GM23338 (cell line): ENCODE results near the gene GNG7. TPM values are rescaled to one million over a fixed set of nuclear protein-coding genes. Genes with fewer than 3 reads are reported as not detected.
"Not testable (repeated sequence)": the region's sequence is repeated elsewhere in the genome, so short reads cannot be mapped to it uniquely, and the experiment has no call there.

ENCODE experiments used
- ATAC-seq: fragments of 200-7000 bp; cut with Tn5 transposase; 3 replicates; pipeline ENCODE4 v1.9.1; 2020
- DNase-seq: peaks from one replicate; pipeline ENCODE4 v3.0.0-alpha.2; 2015; ENCODE audit warnings: low spot score
- H2AFZ ChIP-seq: fragments of 200-600 bp; sonication (generic); 2 replicates; pipeline ENCODE4 v1.8.0; 2016; ENCODE audit warnings: antibody characterized with exemption, mild to moderate bottlenecking, moderate library complexity
- H3F3A ChIP-seq: fragments of 200-600 bp; sonication (generic); replicated peaks from 2 replicates; pipeline ENCODE4 v1.8.0; 2017; ENCODE audit warnings: antibody characterized with exemption, mixed run types, low read depth
- H3K27ac ChIP-seq: fragments of 200-600 bp; sonication (generic); 2 replicates; pipeline ENCODE4 v1.6.1; 2016; ENCODE audit warnings: low read depth
- H3K27me3 ChIP-seq: fragments of 200-600 bp; sonication (generic); 2 replicates; pipeline ENCODE4 v1.8.0; 2016; ENCODE audit warnings: mild to moderate bottlenecking, mixed run types, moderate library complexity; ENCODE audit not compliant: insufficient read depth
- H3K36me3 ChIP-seq: fragments of 200-600 bp; sonication (generic); 2 replicates; pipeline ENCODE4 v1.8.0; 2016; ENCODE audit warnings: mild to moderate bottlenecking; ENCODE audit not compliant: insufficient read depth
- H3K4me1 ChIP-seq: fragments of 200-600 bp; sonication (generic); 2 replicates; pipeline ENCODE4 v1.8.0; 2016; ENCODE audit warnings: mild to moderate bottlenecking, moderate library complexity; ENCODE audit not compliant: insufficient read depth
- H3K4me2 ChIP-seq: fragments of 200-600 bp; sonication (generic); 2 replicates; pipeline ENCODE4 v1.7.1; 2017; ENCODE audit warnings: mixed run types
- H3K4me3 ChIP-seq: fragments of 200-600 bp; sonication (generic); 2 replicates; pipeline ENCODE4 v1.6.1; 2016; ENCODE audit warnings: mixed run types
- H3K79me2 ChIP-seq: fragments of 200-600 bp; sonication (generic); replicated peaks from 2 replicates; pipeline ENCODE4 v1.8.0; 2017; ENCODE audit warnings: mild to moderate bottlenecking; ENCODE audit not compliant: insufficient read depth
- H3K9me2 ChIP-seq: fragments of 200-600 bp; sonication (generic); 2 replicates; pipeline ENCODE4 v1.8.0; 2017; ENCODE audit not compliant: insufficient read depth
- H4K20me1 ChIP-seq: fragments of 200-600 bp; sonication (generic); replicated peaks from 2 replicates; pipeline ENCODE4 v1.8.0; 2017; ENCODE audit warnings: mild to moderate bottlenecking; ENCODE audit not compliant: insufficient read depth
- H3K27ac Mint-ChIP-seq: 2 replicates; pipeline ENCODE4 v1.8.0; 2020; ENCODE audit warnings: inconsistent platforms, mild to moderate bottlenecking, moderate library complexity, mixed read lengths
- H3K27me3 Mint-ChIP-seq: 3 replicates; pipeline ENCODE4 v1.8.0; 2022; ENCODE audit warnings: low read depth, mild to moderate bottlenecking, moderate library complexity, mixed read lengths, inconsistent platforms; ENCODE audit not compliant: insufficient read depth, poor library complexity
- H3K36me3 Mint-ChIP-seq: 3 replicates; pipeline ENCODE4 v1.8.0; 2021; ENCODE audit warnings: low read depth, mild to moderate bottlenecking, inconsistent platforms, moderate library complexity, mixed read lengths
- H3K4me1 Mint-ChIP-seq: 3 replicates; pipeline ENCODE4 v1.8.0; 2020; ENCODE audit warnings: mild to moderate bottlenecking, inconsistent platforms, mixed read lengths
- H3K4me3 Mint-ChIP-seq: 3 replicates; pipeline ENCODE4 v1.8.0; 2021; ENCODE audit warnings: moderate library complexity, mild to moderate bottlenecking, inconsistent platforms, mixed read lengths
- H3K9me3 Mint-ChIP-seq: 3 replicates; pipeline ENCODE4 v1.8.0; 2020; ENCODE audit warnings: moderate library complexity, mild to moderate bottlenecking, inconsistent platforms, mixed read lengths
- EZH2phosphoT487 ChIP-seq: fragments of 200-600 bp; sonication (generic); IDR thresholded peaks from one replicate; pipeline ENCODE4 v1.8.1; 2018; ENCODE audit warnings: antibody characterized with exemption; ENCODE audit not compliant: unreplicated experiment
- JUNB ChIP-seq: IDR thresholded peaks from one replicate; pipeline ENCODE4 v1.6.1; 2016; ENCODE audit warnings: antibody characterized with exemption; ENCODE audit not compliant: unreplicated experiment
- STAT1 ChIP-seq: IDR thresholded peaks from one replicate; pipeline ENCODE4 v1.6.1; 2016; ENCODE audit warnings: antibody characterized with exemption; ENCODE audit not compliant: unreplicated experiment
- ZNF331 ChIP-seq: fragments of 250-450 bp; sonication (Bioruptor Pico); IDR thresholded peaks from 2 replicates; pipeline ENCODE4 v1.5.0; 2020; ENCODE audit warnings: low read depth, mild to moderate bottlenecking, moderate library complexity
- polyA plus RNA-seq: library from polyadenylated mRNA; unstranded; fragments of >200 nt; fragmentation: Nextera tagmentation; extraction: Ambion mirVana; gene quantifications from 2 replicates; pipeline ENCODE4 v1.2.1, GENCODE V29; 2016
- total RNA-seq: library from RNA; depleted of rRNA; stranded (reverse); fragments of >200 nt; shearing (Covaris generic); gene quantifications from 2 replicates; pipeline ENCODE4 v1.2.3, GENCODE V29; 2014
- TF ChIP-seq, protein P1 (sequence below): fragments of 250-450 bp; sonication (Bioruptor Pico); IDR thresholded peaks from 2 replicates; pipeline ENCODE4 v1.5.0; 2020; ENCODE audit warnings: mild to moderate bottlenecking, moderate library complexity

The GNG7 gene
- total and polyA plus RNA-seq, 2 experiments from 2014 or later, result 5.1 to 5.4 TPM

DNA sequence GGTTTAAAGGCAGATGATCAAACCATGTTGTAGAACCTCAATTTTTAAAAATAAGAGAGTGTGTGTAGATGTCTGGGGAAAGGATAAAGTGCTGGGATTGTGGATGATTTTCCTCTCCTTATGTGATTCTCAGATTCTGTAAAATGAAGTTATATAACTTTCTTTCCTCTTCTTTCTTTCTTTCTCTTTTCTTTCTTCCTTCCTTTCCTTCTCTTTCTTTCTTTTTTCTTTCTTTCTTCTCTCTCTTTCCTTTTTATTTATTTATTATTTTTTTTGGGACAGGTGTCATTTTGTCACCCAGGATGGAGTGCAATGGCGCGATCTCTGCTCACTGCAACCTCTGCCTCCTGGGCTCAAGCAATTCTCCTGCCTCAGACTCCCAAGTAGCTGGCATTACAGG is 144.0 kb downstream of the GNG7 start (continued):
- TF ChIP-seq, protein P1, sequence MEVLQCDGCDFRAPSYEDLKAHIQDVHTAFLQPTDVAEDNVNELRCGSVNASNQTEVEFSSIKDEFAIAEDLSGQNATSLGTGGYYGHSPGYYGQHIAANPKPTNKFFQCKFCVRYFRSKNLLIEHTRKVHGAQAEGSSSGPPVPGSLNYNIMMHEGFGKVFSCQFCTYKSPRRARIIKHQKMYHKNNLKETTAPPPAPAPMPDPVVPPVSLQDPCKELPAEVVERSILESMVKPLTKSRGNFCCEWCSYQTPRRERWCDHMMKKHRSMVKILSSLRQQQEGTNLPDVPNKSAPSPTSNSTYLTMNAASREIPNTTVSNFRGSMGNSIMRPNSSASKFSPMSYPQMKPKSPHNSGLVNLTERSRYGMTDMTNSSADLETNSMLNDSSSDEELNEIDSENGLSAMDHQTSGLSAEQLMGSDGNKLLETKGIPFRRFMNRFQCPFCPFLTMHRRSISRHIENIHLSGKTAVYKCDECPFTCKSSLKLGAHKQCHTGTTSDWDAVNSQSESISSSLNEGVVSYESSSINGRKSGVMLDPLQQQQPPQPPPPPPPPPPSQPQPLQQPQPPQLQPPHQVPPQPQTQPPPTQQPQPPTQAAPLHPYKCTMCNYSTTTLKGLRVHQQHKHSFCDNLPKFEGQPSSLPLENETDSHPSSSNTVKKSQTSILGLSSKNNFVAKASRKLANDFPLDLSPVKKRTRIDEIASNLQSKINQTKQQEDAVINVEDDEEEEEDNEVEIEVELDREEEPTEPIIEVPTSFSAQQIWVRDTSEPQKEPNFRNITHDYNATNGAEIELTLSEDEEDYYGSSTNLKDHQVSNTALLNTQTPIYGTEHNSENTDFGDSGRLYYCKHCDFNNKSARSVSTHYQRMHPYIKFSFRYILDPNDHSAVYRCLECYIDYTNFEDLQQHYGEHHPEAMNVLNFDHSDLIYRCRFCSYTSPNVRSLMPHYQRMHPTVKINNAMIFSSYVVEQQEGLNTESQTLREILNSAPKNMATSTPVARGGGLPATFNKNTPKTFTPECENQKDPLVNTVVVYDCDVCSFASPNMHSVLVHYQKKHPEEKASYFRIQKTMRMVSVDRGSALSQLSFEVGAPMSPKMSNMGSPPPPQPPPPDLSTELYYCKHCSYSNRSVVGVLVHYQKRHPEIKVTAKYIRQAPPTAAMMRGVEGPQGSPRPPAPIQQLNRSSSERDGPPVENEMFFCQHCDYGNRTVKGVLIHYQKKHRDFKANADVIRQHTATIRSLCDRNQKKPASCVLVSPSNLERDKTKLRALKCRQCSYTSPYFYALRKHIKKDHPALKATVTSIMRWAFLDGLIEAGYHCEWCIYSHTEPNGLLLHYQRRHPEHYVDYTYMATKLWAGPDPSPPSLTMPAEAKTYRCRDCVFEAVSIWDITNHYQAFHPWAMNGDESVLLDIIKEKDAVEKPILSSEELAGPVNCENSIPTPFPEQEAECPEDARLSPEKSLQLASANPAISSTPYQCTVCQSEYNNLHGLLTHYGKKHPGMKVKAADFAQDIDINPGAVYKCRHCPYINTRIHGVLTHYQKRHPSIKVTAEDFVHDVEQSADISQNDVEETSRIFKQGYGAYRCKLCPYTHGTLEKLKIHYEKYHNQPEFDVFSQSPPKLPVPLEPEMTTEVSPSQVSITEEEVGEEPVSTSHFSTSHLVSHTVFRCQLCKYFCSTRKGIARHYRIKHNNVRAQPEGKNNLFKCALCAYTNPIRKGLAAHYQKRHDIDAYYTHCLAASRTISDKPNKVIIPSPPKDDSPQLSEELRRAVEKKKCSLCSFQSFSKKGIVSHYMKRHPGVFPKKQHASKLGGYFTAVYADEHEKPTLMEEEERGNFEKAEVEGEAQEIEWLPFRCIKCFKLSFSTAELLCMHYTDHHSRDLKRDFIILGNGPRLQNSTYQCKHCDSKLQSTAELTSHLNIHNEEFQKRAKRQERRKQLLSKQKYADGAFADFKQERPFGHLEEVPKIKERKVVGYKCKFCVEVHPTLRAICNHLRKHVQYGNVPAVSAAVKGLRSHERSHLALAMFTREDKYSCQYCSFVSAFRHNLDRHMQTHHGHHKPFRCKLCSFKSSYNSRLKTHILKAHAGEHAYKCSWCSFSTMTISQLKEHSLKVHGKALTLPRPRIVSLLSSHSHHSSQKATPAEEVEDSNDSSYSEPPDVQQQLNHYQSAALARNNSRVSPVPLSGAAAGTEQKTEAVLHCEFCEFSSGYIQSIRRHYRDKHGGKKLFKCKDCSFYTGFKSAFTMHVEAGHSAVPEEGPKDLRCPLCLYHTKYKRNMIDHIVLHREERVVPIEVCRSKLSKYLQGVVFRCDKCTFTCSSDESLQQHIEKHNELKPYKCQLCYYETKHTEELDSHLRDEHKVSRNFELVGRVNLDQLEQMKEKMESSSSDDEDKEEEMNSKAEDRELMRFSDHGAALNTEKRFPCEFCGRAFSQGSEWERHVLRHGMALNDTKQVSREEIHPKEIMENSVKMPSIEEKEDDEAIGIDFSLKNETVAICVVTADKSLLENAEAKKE (CRISPR knock-in tag), result no peak
- no peak for TF ChIP-seq STAT1

DNA sequence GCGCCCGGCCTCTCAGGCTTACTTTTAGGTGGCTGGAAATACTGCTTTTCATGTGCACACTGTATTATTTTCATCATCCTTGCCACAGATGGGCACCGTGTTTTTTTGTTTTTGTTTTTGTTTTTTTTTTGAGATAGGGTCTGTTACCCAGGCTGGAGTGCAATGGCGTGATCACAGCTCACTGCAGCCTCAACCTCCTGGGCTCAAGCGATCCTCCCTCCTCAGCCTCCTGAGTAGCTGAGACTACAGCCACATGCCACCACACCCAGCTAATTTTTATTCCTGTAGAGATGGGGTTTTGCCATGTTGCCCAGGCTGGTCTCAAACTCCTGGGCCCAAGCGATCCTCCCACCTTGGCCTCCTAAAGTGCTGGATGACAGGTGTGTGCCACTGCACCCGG is 144.4 kb downstream of the GNG7 start:
- not testable (repeated sequence) for H3K27ac ChIP-seq, H3K4me1 ChIP-seq, ATAC-seq, H3K4me2 ChIP-seq, H3K9me3 Mint-ChIP-seq, H3K4me1 Mint-ChIP-seq, H3K4me3 ChIP-seq, H3K36me3 ChIP-seq, H3K27me3 Mint-ChIP-seq, H2AFZ ChIP-seq, H3F3A ChIP-seq, H4K20me1 ChIP-seq, H3K9me2 ChIP-seq, DNase-seq, H3K27ac Mint-ChIP-seq, H3K36me3 Mint-ChIP-seq, H3K4me3 Mint-ChIP-seq, H3K27me3 ChIP-seq, H3K79me2 ChIP-seq

DNA sequence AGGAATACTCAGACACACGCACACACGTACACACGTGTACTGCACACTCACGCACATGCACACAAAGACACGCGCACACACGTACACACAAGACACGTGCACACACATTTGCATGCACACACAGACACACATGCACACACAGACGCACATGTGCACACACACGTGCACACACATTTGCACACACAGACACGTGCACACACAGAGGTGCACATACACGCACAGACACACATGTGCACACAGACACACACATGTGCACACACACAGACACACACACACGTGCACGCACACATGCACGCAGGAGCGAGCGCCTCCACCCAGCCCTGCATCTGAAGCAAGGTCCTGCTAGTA is 145.4 kb downstream of the GNG7 start:
- Mint-ChIP-seq H3K27me3 (peaks cover 5% of the 10 kb centered on the region), H3K4me1 (peaks cover 9% of the 10 kb centered on the region), H3K4me3 (no peak overlapping the region), H3K27ac (no peak overlapping the region), H3K36me3 (no peaks in the 10 kb centered on the region), H3K9me3 (no peaks in the 10 kb centered on the region)
- Histone ChIP-seq H3K9me2 (no peaks in the 10 kb centered on the region), H3K4me2 (no peak overlapping the region), H3K27me3 (no peaks in the 10 kb centered on the region), H3K4me3 (no peak overlapping the region), H3F3A (0 out of 2 replicates have a peak, but pooled peaks cover 8% of the 10 kb centered on the region), H3K36me3 (no peaks in the 10 kb centered on the region), H3K27ac (no peak overlapping the region), H2AFZ (no peak overlapping the region), H3K4me1 (no peaks in the 10 kb centered on the region), H3K79me2 (no peaks in the 10 kb centered on the region), H4K20me1 (no peaks in the 10 kb centered on the region)
- DNase-seq (no peak), ATAC-seq (no peak)
- no peak for TF ChIP-seq JUNB
- TF ChIP-seq, protein P1 (CRISPR knock-in tag), result no peak
- TF ChIP-seq ZNF331 (CRISPR knock-in tag), result no peak
- TF ChIP-seq EZH2phosphoT487, result no peak
